Liver (tissue), 9 donors: ENCODE measurements around the gene KIF3B. TPM values are rescaled to one million over a fixed set of nuclear protein-coding genes. Genes with fewer than 3 reads are reported as not detected.

Experiments used
- DNase-seq: peaks from one replicate; pipeline ENCODE4 v3.0.0-alpha.2; 2017; ENCODE audit warnings: low spot score
- H3K27ac ChIP-seq, 2 donors: one replicate each; pipeline ENCODE4 v1.7.0; 2013; ENCODE audit warnings: inconsistent platforms in 2 of 2, low read length in 2 of 2, control low read depth in 1 of 2, low read depth in 1 of 2, mild to moderate bottlenecking in 1 of 2
- H3K27me3 ChIP-seq, 4 donors: one replicate each; pipeline versions ENCODE4 v1.6.1 to v1.7.0; 2013; ENCODE audit warnings: low read length in 3 of 4, inconsistent platforms in 1 of 4, mild to moderate bottlenecking in 1 of 4, moderate library complexity in 1 of 4; ENCODE audit not compliant: control insufficient read depth in 4 of 4, insufficient read depth in 4 of 4
- H3K36me3 ChIP-seq, 4 donors: one replicate each; pipeline versions ENCODE4 v1.6.1 to v1.7.0; 2013; ENCODE audit warnings: low read length in 3 of 4, mild to moderate bottlenecking in 3 of 4, low read depth in 1 of 4, moderate library complexity in 1 of 4; ENCODE audit not compliant: control insufficient read depth in 4 of 4, insufficient read depth in 3 of 4
- H3K4me1 ChIP-seq, 4 donors: one replicate each; pipeline versions ENCODE4 v1.6.1 to v1.7.0; 2013; ENCODE audit warnings: low read length in 3 of 4, mild to moderate bottlenecking in 3 of 4, moderate library complexity in 1 of 4; ENCODE audit not compliant: control insufficient read depth in 4 of 4, insufficient read depth in 4 of 4
- H3K4me3 ChIP-seq, 3 donors: one replicate each; pipeline versions ENCODE4 v1.6.1 to v1.7.0; 2013; ENCODE audit warnings: low read length in 3 of 3, control low read depth in 1 of 3, low read depth in 1 of 3, mild to moderate bottlenecking in 1 of 3
- H3K9ac ChIP-seq, 2 donors: one replicate each; pipeline ENCODE4 v1.7.0; 2013; ENCODE audit warnings: low read length in 2 of 2, mild to moderate bottlenecking in 2 of 2, moderate library complexity in 2 of 2, control low read depth in 1 of 2, low read depth in 1 of 2
- H3K9me3 ChIP-seq, 4 donors: one replicate each; pipeline versions ENCODE4 v1.6.1 to v1.7.0; 2013; ENCODE audit warnings: low read length in 3 of 4; ENCODE audit not compliant: control insufficient read depth in 4 of 4
- EGR1 ChIP-seq, 2 donors: IDR thresholded peaks; 2 replicates each; pipeline ENCODE4 v1.6.1; 2016 to 2018; ENCODE audit warnings: antibody characterized with exemption in 2 of 2, low read depth in 2 of 2
- FOXA1 ChIP-seq: IDR thresholded peaks from 2 replicates; pipeline ENCODE4 v1.6.1; 2016; ENCODE audit warnings: antibody characterized with exemption
- FOXA2 ChIP-seq: IDR thresholded peaks from 2 replicates; pipeline ENCODE4 v1.6.1; 2016; ENCODE audit warnings: antibody characterized with exemption
- GABPA ChIP-seq, 2 donors: IDR thresholded peaks in 1 of 2; conservative IDR thresholded peaks in 1 of 2; 2 replicates each; pipeline ENCODE4 v1.6.1; 2016; ENCODE audit warnings: antibody characterized with exemption in 2 of 2, mild to moderate bottlenecking in 1 of 2, moderate library complexity in 1 of 2
- HNF4A ChIP-seq, 2 donors: conservative IDR thresholded peaks; 2 replicates each; pipeline ENCODE4 v1.6.1; 2016; ENCODE audit warnings: antibody characterized with exemption in 2 of 2, mild to moderate bottlenecking in 2 of 2
- HNF4G ChIP-seq: IDR thresholded peaks from 2 replicates; pipeline ENCODE4 v1.6.1; 2016; ENCODE audit warnings: antibody characterized with exemption
- JUND ChIP-seq, 2 donors: IDR thresholded peaks; 2 replicates each; pipeline ENCODE4 v1.6.1; 2016; ENCODE audit warnings: antibody characterized with exemption in 2 of 2
- NR2F2 ChIP-seq: IDR thresholded peaks from 2 replicates; pipeline ENCODE4 v1.6.1; 2016; ENCODE audit warnings: antibody characterized with exemption
- RAD21 ChIP-seq, 2 donors: IDR thresholded peaks; 2 replicates each; pipeline ENCODE4 v1.6.1; 2016; ENCODE audit warnings: antibody characterized with exemption in 2 of 2, mild to moderate bottlenecking in 2 of 2
- SP1 ChIP-seq: IDR thresholded peaks from 2 replicates; pipeline ENCODE4 v1.6.1; 2018; ENCODE audit warnings: antibody characterized with exemption, mild to moderate bottlenecking
- TAF1 ChIP-seq: conservative IDR thresholded peaks from 2 replicates; pipeline ENCODE4 v1.6.1; 2016; ENCODE audit warnings: antibody characterized with exemption, mild to moderate bottlenecking
- YY1 ChIP-seq: IDR thresholded peaks from 2 replicates; pipeline ENCODE4 v1.6.1; 2016; ENCODE audit warnings: antibody characterized with exemption, mild to moderate bottlenecking
- WGBS: extraction: QIAGEN DNeasy Blood & Tissue Kit; methylation state at CpG from one replicate; pipeline ENCODE4 v1.1.7; 2013; 5-methylcytosine and 5-hydroxymethylcytosine counted together
- polyA plus RNA-seq, 2 donors: library from polyadenylated mRNA; stranded (reverse) in 1 of 2; unstranded in 1 of 2; fragments of 200-250 nt in 1 of 2; fragments of >200 nt in 1 of 2; fragmentation: Nextera tagmentation in 1 of 2; extraction: Ambion mirVana in 1 of 2; gene quantifications; one replicate each; pipeline versions ENCODE4 v1.2.1 to v1.2.3, GENCODE V29; 2013 to 2015
- total RNA-seq, 2 donors: library from RNA; depleted of rRNA; stranded (reverse); fragments of >200 nt; gene quantifications; one replicate each; pipeline ENCODE4 v1.2.3, GENCODE V29; 2014
- TF ChIP-seq, protein P1 (sequence below): IDR thresholded peaks from 2 replicates; pipeline ENCODE4 v1.6.1; 2016; ENCODE audit warnings: antibody characterized with exemption, mild to moderate bottlenecking
- TF ChIP-seq, protein P2 (sequence below): IDR thresholded peaks from 2 replicates; pipeline ENCODE4 v1.6.1; 2016; ENCODE audit warnings: antibody characterized with exemption
- TF ChIP-seq, protein P3 (sequence below): IDR thresholded peaks from 2 replicates; pipeline ENCODE4 v1.6.1; 2016; ENCODE audit warnings: antibody characterized with exemption
- TF ChIP-seq, protein P4 (sequence below): fragments of 150-350 bp; IDR thresholded peaks from 2 replicates; pipeline ENCODE4 v1.5.1; 2017; ENCODE audit warnings: improper control_type of control experiment, low read depth, low read length; ENCODE audit not compliant: missing input control
- TF ChIP-seq, protein P5 (sequence below): IDR thresholded peaks from 2 replicates; pipeline ENCODE4 v1.6.1; 2016; ENCODE audit warnings: antibody characterized with exemption
- donor health status: healthy.
- donor health status: healthy.
- donor health status: healthy.
- donor health status: healthy.
- donor health status: healthy.

Gene KIF3B
- total and polyA plus RNA-seq, 4 donors: 8.3 to 24.2 (median 12.9) TPM

DNA sequence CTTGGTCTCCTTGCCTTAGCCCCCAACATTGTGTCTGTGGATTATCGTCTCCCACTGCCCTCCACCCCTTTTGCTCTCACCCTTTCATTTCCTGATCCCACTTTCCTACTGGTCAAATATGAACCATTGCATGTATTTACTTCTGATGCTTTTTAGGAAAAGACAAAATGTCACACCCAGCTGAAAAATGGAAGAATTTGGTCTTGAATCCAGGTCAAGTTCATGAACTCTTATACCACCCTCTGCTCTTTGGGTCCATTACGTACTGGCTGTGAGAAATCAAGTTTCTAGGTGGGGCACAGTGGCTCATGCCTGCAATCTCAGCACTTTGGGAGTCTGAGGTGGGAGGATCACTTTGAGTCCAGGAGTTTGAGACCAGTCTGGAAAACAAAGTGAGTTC, 15.8 kb upstream of the KIF3B start:
- H3K4me3 ChIP-seq: no peak overlapping the region
- no peaks in the 10 kb centered on the region for H3K9me3 ChIP-seq
- no peak overlapping the region for H3K9ac ChIP-seq
- DNase-seq: no peak
- H3K4me1 ChIP-seq: peaks cover 0 to under 1% (median 0%) of the 10 kb centered on the region in 4 donors
- no peaks in the 10 kb centered on the region for H3K27me3 ChIP-seq
- no peaks in the 10 kb centered on the region for H3K36me3 ChIP-seq
- no peak overlapping the region for H3K27ac ChIP-seq
- WGBS: 90% methylated on average over 2 of the region's 2 CpGs
- TF ChIP-seq RAD21 (IDR thresholded peaks at IDR 0.05) (no peak), JUND (IDR thresholded peaks at IDR 0.05) (no peak), GABPA (IDR thresholded peaks at IDR 0.05 in 1 of 2, conservative IDR thresholded peaks at IDR 0.05 in 1 of 2) (no peak), FOXA2 (no peak), SP1 (no peak), FOXA1 (no peak), HNF4A (conservative IDR thresholded peaks at IDR 0.05) (no peak), TAF1 (no peak), NR2F2 (no peak), EGR1 (IDR thresholded peaks at IDR 0.05; ENCODE audit: low read depth in 2 of 2) (no peak), HNF4G (no peak), YY1 (no peak)
- TF ChIP-seq, protein P1, sequence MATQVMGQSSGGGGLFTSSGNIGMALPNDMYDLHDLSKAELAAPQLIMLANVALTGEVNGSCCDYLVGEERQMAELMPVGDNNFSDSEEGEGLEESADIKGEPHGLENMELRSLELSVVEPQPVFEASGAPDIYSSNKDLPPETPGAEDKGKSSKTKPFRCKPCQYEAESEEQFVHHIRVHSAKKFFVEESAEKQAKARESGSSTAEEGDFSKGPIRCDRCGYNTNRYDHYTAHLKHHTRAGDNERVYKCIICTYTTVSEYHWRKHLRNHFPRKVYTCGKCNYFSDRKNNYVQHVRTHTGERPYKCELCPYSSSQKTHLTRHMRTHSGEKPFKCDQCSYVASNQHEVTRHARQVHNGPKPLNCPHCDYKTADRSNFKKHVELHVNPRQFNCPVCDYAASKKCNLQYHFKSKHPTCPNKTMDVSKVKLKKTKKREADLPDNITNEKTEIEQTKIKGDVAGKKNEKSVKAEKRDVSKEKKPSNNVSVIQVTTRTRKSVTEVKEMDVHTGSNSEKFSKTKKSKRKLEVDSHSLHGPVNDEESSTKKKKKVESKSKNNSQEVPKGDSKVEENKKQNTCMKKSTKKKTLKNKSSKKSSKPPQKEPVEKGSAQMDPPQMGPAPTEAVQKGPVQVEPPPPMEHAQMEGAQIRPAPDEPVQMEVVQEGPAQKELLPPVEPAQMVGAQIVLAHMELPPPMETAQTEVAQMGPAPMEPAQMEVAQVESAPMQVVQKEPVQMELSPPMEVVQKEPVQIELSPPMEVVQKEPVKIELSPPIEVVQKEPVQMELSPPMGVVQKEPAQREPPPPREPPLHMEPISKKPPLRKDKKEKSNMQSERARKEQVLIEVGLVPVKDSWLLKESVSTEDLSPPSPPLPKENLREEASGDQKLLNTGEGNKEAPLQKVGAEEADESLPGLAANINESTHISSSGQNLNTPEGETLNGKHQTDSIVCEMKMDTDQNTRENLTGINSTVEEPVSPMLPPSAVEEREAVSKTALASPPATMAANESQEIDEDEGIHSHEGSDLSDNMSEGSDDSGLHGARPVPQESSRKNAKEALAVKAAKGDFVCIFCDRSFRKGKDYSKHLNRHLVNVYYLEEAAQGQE: no peak
- TF ChIP-seq, protein P2, sequence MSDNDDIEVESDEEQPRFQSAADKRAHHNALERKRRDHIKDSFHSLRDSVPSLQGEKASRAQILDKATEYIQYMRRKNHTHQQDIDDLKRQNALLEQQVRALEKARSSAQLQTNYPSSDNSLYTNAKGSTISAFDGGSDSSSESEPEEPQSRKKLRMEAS: no peak
- TF ChIP-seq, protein P3, sequence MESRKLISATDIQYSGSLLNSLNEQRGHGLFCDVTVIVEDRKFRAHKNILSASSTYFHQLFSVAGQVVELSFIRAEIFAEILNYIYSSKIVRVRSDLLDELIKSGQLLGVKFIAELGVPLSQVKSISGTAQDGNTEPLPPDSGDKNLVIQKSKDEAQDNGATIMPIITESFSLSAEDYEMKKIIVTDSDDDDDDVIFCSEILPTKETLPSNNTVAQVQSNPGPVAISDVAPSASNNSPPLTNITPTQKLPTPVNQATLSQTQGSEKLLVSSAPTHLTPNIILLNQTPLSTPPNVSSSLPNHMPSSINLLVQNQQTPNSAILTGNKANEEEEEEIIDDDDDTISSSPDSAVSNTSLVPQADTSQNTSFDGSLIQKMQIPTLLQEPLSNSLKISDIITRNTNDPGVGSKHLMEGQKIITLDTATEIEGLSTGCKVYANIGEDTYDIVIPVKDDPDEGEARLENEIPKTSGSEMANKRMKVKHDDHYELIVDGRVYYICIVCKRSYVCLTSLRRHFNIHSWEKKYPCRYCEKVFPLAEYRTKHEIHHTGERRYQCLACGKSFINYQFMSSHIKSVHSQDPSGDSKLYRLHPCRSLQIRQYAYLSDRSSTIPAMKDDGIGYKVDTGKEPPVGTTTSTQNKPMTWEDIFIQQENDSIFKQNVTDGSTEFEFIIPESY: no peak
- TF ChIP-seq, protein P4, sequence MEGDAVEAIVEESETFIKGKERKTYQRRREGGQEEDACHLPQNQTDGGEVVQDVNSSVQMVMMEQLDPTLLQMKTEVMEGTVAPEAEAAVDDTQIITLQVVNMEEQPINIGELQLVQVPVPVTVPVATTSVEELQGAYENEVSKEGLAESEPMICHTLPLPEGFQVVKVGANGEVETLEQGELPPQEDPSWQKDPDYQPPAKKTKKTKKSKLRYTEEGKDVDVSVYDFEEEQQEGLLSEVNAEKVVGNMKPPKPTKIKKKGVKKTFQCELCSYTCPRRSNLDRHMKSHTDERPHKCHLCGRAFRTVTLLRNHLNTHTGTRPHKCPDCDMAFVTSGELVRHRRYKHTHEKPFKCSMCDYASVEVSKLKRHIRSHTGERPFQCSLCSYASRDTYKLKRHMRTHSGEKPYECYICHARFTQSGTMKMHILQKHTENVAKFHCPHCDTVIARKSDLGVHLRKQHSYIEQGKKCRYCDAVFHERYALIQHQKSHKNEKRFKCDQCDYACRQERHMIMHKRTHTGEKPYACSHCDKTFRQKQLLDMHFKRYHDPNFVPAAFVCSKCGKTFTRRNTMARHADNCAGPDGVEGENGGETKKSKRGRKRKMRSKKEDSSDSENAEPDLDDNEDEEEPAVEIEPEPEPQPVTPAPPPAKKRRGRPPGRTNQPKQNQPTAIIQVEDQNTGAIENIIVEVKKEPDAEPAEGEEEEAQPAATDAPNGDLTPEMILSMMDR: no peak
- TF ChIP-seq, protein P5, sequence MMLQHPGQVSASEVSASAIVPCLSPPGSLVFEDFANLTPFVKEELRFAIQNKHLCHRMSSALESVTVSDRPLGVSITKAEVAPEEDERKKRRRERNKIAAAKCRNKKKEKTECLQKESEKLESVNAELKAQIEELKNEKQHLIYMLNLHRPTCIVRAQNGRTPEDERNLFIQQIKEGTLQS: no peak
